Upper lobe of left lung (tissue), 6 donors: ENCODE results near the gene ABHD17A. TPM values are rescaled to one million over a fixed set of nuclear protein-coding genes. Genes with fewer than 3 reads are reported as not detected.

Experiments used
- ATAC-seq, 2 donors: fragments of 200-7000 bp; cut with Tn5 transposase; one replicate each; pipeline ENCODE4 v1.9.1; 2022; ENCODE audit warnings: mild to moderate bottlenecking in 2 of 2, moderate library complexity in 2 of 2; ENCODE audit not compliant: low FRiP score in 2 of 2
- DNase-seq, 2 donors: peaks; one replicate each; pipeline ENCODE4 v3.0.0-alpha.2; 2019 to 2020
- H3K27ac ChIP-seq, 4 donors: fragments of 200-600 bp; sonication (generic); one replicate each; pipeline ENCODE4 v1.5.1; 2016 to 2019
- H3K27me3 ChIP-seq, 4 donors: fragments of 200-600 bp; sonication (generic); one replicate each; pipeline ENCODE4 v1.5.1; 2017 to 2019
- H3K36me3 ChIP-seq, 4 donors: fragments of 200-600 bp; sonication (generic); one replicate each; pipeline ENCODE4 v1.5.1; 2016 to 2019
- H3K4me1 ChIP-seq, 4 donors: fragments of 200-600 bp; sonication (generic); one replicate each; pipeline ENCODE4 v1.5.1; 2018 to 2019
- H3K4me3 ChIP-seq, 4 donors: fragments of 200-600 bp; sonication (generic); one replicate each; pipeline ENCODE4 v1.5.1; 2017 to 2019; ENCODE audit warnings: mild to moderate bottlenecking in 2 of 4, moderate library complexity in 1 of 4
- H3K9me3 ChIP-seq, 4 donors: fragments of 200-600 bp; sonication (generic); one replicate each; pipeline ENCODE4 v1.5.1; 2018 to 2019
- CTCF ChIP-seq, 6 experiments: fragments of 450-650 bp in 4 of 6; fragments of 200-600 bp in 2 of 6; sonication (generic) in 2 of 6; IDR thresholded peaks; one replicate each; pipeline ENCODE4 v1.5.1; 2016 to 2019; ENCODE audit warnings: antibody characterized with exemption in 6 of 6
- EP300 ChIP-seq, 4 donors: sonication (generic); formaldehyde crosslinking; IDR thresholded peaks; one replicate each; pipeline ENCODE4 v1.5.1; 2017; ENCODE audit warnings: antibody characterized with exemption in 4 of 4, control low read depth in 2 of 4
- POLR2A ChIP-seq, 4 donors: fragments of 450-650 bp; IDR thresholded peaks; one replicate each; pipeline ENCODE4 v1.5.1; 2016 to 2017; ENCODE audit warnings: antibody characterized with exemption in 4 of 4, mild to moderate bottlenecking in 2 of 4
- POLR2AphosphoS5 ChIP-seq, 2 donors: sonication (generic); formaldehyde crosslinking; IDR thresholded peaks; one replicate each; pipeline ENCODE4 v1.5.1; 2017; ENCODE audit warnings: antibody characterized with exemption in 2 of 2
- WGBS, 2 donors: methylation state at CpG; one replicate each; pipeline ENCODE4 v1.1.5; 2017 to 2018; 5-methylcytosine and 5-hydroxymethylcytosine counted together
- total RNA-seq, 6 donors: library from RNA; depleted of rRNA in 4 of 6; stranded (reverse); fragments of >200 nt in 4 of 6; gene quantifications; one replicate each; pipeline versions ENCODE4 v1.1.0 to v1.2.1, GENCODE V29; 2016 to 2021
- donor health status: DM: no; HTN: no; CAD: no; lungs with moderate emphysema.
- donor health status: DM: no; HTN: yes; CAD: no; lungs with severe emphysema.

Gene ABHD17A
- total RNA-seq, 6 donors from 2014 or later = 63.4 to 143 (median 108) TPM

- ATAC-seq (no peak), DNase-seq (no peak)
- Histone ChIP-seq H3K9me3 (no peaks in the 10 kb centered on the region), H3K27ac (peak within 1 kb of the TSS; percentile 91 to 95 (median 93)), H3K4me1 (peaks cover 36 to 54% (median 48%) of the 10 kb centered on the region in 4 donors), H3K36me3 (no peaks in the 10 kb centered on the region), H3K27me3 (no peaks in the 10 kb centered on the region), H3K4me3 (peak within 1 kb of the TSS; percentile 71 to 98 (median 94))
- 0% methylated on average over 2 of the region's 63 CpGs; no CpG with 5 or more reads in 1 of the 2 donors for WGBS, 2 donors
- TF ChIP-seq POLR2A (IDR thresholded peaks at IDR 0.05) (peak in 3 of 4 donors; percentile 36 to 74 (median 41)), CTCF (IDR thresholded peaks at IDR 0.05) (peak in 2 of 6 experiments; percentile 5 to 27), EP300 (IDR thresholded peaks at IDR 0.05) (no peak), POLR2AphosphoS5 (IDR thresholded peaks at IDR 0.05) (no peak)
Measured at GRCh38 chr19:1863328-1863637, 22.0 kb downstream of the ABHD17A start, which contains the start of gene KLF16. TSS of gene KLF16 (minus strand) at chr19:1863579. CDS start at chr19:1863497, 82 bp downstream.

- H3K27me3 ChIP-seq = no peaks in the 10 kb centered on the region
- H3K4me3 ChIP-seq = peak overlapping the region; percentile 71 to 98 (median 94)
- peak overlapping the region; percentile 69 to 95 (median 78) for H3K27ac ChIP-seq
- no peaks in the 10 kb centered on the region for H3K36me3 ChIP-seq
- TF ChIP-seq CTCF (IDR thresholded peaks at IDR 0.05) (peak in 1 of 6 experiments; percentile 24), POLR2A (IDR thresholded peaks at IDR 0.05) (no peak)
- ATAC-seq (no peak), DNase-seq (peak in 1 of 2 donors; percentile 94)
- no peaks in the 10 kb centered on the region for H3K9me3 ChIP-seq
- peaks cover 42 to 60% (median 54%) of the 10 kb centered on the region in 4 donors for H3K4me1 ChIP-seq
- 0 to 2% methylated on average over 35 to 45 of the region's 109 CpGs for WGBS, 2 donors
Measured at GRCh38 chr19:1862424-1863327, 22.6 kb downstream of the ABHD17A start.

- DNase-seq (peak in 1 of 2 donors; percentile 79), ATAC-seq (no peak)
- TF ChIP-seq CTCF (IDR thresholded peaks at IDR 0.05) (no peak), POLR2A (IDR thresholded peaks at IDR 0.05) (no peak), EP300 (IDR thresholded peaks at IDR 0.05) (no peak), POLR2AphosphoS5 (IDR thresholded peaks at IDR 0.05) (no peak)
- H3K4me3 ChIP-seq = peak overlapping the region; percentile 70 to 98 (median 80)
- H3K36me3 ChIP-seq = no peaks in the 10 kb centered on the region
- 7 to 16% methylated on average over 2 to 21 of the region's 21 CpGs for WGBS, 2 donors
- peaks cover 47 to 66% (median 61%) of the 10 kb centered on the region in 4 donors for H3K4me1 ChIP-seq
- peak overlapping the region; percentile 36 to 95 (median 47) for H3K27ac ChIP-seq
- H3K9me3 ChIP-seq = no peaks in the 10 kb centered on the region
- no peaks in the 10 kb centered on the region for H3K27me3 ChIP-seq
Measured at GRCh38 chr19:1862068-1862423, 23.2 kb downstream of the ABHD17A start.

GRCh38 chr19:1861599-1862031, 23.7 kb downstream of the ABHD17A start:
- H3K4me3 ChIP-seq = peak overlapping the region in 3 of 4 donors; percentile 71 to 98 (median 90)
- ATAC-seq = no peak
- H3K9me3 ChIP-seq = no peaks in the 10 kb centered on the region
- peaks cover 51 to 71% (median 64%) of the 10 kb centered on the region in 4 donors for H3K4me1 ChIP-seq
- TF ChIP-seq EP300 (IDR thresholded peaks at IDR 0.05) (no peak), POLR2AphosphoS5 (IDR thresholded peaks at IDR 0.05) (no peak)
- peak in 1 of 2 donors; percentile 50 for DNase-seq
- no peaks in the 10 kb centered on the region for H3K36me3 ChIP-seq
- no peaks in the 10 kb centered on the region for H3K27me3 ChIP-seq
- WGBS, 2 donors = 57 to 58% methylated on average over 22 to 23 of the region's 23 CpGs
- peak overlapping the region; percentile 13 to 95 (median 41) for H3K27ac ChIP-seq

GRCh38 chr19:1860821-1861598, 24.3 kb downstream of the ABHD17A start:
- Histone ChIP-seq H3K9me3 (no peaks in the 10 kb centered on the region), H3K27ac (peak overlapping the region in 3 of 4 donors; percentile 13 to 95 (median 56)), H3K36me3 (no peaks in the 10 kb centered on the region), H3K4me1 (peaks cover 57 to 77% (median 70%) of the 10 kb centered on the region in 4 donors), H3K4me3 (peak overlapping the region in 3 of 4 donors; percentile 71 to 98 (median 90)), H3K27me3 (no peaks in the 10 kb centered on the region)
- DNase-seq (peak in 1 of 2 donors; percentile 51), ATAC-seq (no peak)
- TF ChIP-seq CTCF (IDR thresholded peaks at IDR 0.05) (no peak), POLR2A (IDR thresholded peaks at IDR 0.05) (no peak), POLR2AphosphoS5 (IDR thresholded peaks at IDR 0.05) (no peak), EP300 (IDR thresholded peaks at IDR 0.05) (no peak)
- 75 to 76% methylated on average over 18 to 28 of the region's 28 CpGs for WGBS, 2 donors
